K562 treated with DMSO at 1 percent for 48 hours (cell line): ENCODE data around the gene NEDD8. TPM values are rescaled to one million over a fixed set of nuclear protein-coding genes. Genes with fewer than 3 reads are reported as not detected.

Experiments
- total RNA-seq: library from RNA; unstranded; fragments of 300-600 nt; gene quantifications from 2 replicates; pipeline ENCODE4 v1.2.3, GENCODE V29; 2022; ENCODE audit warnings: low replicate concordance; ENCODE audit errors: extremely low read depth

The NEDD8 gene
- total RNA-seq, result not detected in 2 replicates

DNA sequence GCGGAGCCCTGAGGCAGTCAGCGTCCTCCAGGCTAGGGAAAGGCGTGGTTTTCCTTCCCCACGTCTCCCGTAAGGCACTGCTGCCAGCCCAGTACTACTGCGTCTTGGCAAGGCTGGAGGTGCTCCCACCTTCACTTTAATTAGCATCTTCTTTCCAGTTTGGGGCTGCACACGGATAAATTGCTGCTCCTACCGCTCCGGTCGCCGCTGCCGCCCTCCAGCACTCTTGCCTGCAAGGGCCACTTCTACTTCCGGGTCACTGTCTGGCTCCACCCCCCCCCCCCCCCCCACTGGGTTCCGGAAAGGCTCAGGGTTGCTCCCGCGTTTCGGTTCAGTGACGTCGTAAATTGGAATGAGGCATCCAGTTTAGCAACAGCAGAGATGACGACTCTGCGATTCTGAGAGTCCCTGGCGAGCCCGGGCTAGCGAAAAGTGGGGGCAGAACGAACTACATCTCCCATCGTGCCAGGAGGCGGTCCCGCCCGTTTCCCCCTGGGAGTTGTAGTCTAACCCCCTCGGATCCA is at the start of gene NEDD8:
NEDD8 (minus strand) TSS at position 247 of the 524 bp plus-strand sequence; CDS start at position 147, 100 bp downstream.

DNA sequence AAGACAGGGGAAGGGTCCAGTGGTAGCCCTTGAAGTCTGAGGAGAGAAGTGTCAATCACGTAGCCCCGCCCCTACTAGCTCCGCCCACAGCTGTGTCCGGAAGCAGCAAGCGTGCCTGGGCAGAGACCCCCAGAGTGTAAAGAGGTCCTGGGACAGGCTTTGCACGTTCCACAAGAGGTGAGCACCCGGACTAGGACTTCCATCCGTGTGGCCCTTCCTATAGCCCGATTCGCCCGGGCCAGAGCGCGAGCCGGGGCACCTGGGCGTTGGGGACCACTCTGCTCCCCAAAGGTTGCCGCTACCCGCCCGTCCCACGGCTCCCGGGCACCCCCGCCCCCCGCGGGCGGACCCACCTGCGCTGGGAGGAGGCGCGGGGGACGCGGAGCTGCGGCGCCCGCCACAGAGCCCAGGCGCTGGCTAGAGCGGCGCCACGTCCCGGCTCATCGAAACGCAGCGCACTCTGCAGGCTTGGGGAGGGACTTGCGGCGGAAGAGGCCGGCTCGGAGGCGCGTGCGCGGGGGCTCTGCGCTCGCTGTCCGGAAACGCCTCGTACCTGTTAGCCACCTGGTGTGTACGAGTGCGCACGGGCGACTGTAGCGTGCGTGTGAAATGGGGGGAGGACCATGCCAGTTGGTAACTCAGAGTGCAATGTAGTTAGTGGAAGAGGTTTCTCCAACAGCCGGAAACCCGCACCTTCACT is 39.1 kb upstream of the NEDD8 start, which contains the start of gene RABGGTA:
RABGGTA (minus strand) TSS at position 464 of the 700 bp plus-strand sequence. CDS start 482 bp downstream, outside the sequence.

DNA sequence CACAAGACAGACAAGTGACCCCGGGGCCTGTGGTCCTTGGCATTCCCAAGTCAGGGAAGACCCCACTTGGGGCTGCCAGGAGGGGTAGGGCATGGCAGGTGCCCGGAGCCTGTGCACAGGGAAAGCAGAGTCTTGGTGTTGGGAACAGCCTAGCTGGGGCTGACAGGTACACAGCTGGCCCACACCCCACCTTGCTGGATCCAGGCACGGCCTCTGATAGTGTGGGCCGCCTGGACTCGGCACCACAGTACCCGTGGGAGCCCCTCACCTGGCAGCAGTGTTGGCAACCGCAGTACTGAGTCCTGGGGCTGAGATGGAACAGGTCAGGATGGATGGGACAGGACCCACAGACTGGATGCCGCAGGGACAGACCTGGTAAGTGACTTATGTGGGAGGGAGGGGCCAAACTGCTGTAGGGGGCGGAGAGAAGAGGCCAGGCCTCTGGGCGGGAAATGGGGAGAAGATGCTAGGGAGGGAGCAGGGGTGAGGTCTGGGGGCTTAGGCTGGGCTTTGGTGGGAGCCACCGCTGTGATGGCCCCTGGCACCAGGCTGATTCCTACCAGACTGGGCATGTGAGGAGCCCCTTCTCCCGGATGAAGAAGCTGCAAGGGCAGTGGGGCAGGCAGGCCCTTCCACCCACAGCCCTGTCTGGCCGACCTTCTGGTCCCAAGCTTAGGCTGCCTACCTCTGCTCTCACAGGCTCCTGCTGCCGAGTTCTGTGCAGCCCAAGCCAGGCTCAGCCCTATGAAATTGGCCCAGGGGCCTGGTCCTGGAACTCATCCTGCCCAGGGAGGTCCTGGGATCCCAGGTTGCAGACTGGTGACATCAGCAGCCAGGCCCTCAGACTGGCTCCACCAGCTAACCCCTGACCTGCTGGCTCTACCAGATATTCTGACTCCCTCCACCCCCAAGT is 30.9 kb upstream of the NEDD8 start, which contains the start of gene TGM1:
TGM1 (minus strand) TSS at position 357 of the 913 bp plus-strand sequence. CDS start 825 bp downstream, outside the sequence.

DNA sequence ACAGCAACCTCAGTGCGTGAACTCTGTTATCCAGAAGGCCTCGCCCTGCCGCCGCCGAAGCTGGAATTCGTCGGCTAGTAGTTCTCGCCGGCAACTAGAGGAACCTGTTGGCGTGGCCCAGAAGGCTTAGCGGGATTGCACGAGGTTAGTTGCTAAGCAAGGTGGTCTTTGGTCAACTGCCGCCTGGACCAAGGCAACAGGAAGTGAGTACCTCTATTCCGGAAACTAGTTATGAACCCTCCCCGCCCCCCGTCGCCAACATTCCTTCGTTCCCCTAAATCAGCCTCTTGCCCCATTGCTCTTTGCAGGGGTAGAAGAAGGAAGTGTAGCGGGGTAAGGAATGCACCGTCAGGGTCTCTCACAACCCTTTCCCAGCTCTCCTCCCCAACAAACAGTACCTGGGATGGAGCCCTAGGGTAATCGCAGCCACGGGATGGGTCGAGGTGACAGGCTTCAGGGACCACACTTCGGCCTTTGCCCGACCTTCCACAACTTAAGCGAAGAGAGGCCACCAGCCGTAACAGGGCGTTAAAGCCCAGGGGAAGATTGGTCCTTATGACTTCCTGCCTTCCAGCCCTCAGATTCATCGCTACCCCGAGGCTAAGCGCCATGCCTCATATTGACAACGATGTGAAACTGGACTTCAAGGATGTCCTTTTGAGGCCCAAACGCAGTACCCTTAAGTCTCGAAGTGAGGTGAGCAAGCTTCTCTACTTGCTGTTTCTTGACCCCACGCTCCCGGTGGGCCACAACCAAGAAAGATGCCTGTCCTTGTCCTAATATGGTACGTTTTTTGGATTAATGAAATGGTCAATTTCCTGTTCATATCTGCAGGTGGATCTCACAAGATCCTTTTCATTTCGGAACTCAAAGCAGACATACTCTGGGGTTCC is 724 bp upstream of the NEDD8 start, which contains the start of gene GMPR2:
GMPR2 (plus strand) TSS at position 285 of the 893 bp plus-strand sequence; CDS start at position 610, 325 bp downstream.

GRCh38 chr14:24215495-24216344 is 16.4 kb downstream of the NEDD8 start, which contains the start of gene MDP1:
TSS of gene MDP1 (minus strand) at chr14:24216066. CDS start at chr14:24215955, 111 bp downstream.

DNA sequence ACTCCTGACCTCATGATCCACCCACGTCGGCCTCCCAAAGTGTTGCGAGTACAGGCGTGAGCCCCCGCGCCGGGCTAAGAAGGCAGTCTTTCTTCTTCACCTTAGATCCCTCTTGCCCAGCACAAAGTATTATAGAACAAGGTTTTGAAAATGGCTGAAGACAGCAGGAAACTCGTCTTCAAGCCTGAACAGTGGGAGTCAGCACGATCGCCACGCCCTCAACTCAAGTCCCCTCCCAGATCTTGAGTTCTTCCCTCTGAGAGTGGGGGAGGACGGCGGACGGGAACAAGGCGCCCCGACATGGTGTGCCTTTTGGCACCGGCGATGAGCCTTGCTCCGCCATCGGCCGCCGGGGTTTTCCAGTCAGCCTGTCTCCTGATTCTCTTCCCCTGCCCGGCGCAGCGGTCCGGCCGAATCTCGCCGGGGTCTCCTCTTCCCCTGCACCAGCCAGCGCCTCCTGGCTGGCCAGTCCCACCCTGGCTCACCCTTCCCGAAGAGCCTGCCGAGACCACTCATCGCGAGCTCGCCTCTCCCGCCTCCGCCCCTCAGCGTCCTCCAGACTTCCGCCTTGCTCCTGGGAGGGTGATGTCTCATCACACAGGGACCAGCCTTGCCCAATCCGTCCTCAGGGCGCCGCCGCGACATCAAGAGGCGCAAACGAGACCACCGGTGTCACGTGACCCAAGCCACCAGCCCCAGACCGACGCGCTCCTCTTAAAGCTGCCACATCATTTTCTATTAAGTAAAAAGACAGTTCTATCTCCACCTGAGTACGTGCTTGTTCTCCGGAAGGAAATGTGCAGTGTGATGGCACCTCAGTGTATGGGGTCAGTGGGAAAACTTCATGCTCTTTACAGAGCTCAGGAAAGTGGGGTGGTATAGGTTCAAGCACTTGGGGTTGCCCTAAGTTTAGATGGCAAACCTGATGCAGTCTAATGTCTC is 19.0 kb downstream of the NEDD8 start, which contains the start of gene CHMP4A:
CHMP4A (minus strand) TSS at position 565 of the 942 bp plus-strand sequence; CDS start at position 516, 49 bp downstream.

DNA sequence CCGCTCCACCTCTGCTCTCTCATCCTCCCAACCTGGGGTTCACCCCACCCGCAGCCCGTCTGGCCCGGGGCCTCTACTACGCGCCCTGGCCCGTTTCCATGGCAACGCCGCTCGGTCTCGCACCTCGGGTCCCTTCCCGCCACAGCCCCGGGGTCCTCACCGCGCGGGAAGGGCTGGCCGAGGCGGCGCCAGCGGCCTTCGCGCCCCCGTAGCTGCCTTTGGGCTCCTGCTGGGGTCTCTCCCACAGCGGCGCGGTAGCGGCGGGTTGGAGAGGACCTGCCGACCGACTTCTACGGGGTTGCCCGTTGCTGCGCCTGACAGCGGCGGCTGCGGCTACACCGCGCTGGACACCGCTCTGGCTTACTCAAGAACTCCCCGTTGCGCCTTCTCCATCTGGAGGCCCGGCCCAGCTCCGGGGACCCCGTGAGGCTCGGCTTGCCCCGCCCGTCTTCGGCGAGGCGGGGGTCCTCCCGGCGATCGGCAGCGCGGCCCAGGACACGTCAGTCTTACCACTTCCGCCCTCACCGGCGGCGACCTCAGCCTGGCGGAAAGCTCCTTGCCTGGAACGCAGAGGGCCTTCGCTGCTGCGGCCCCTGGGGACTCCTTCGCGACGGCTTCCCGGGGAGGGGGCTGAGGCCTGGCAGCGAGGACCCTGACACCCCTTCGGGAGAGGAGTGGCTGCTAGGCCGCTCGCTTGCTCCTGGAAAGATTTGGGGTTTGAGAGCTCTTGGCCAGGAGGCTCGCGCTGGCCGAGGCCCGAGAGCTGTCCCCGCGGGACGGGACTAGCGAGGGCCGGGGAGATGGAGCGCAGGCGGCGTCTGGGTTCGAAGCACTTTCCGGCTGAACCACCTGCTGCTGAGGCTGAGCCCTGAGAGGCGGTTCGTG is 36.7 kb downstream of the NEDD8 start, which contains the start of gene TM9SF1:
TM9SF1 (minus strand) TSS at position 256 of the 885 bp plus-strand sequence. CDS start 422 bp downstream, outside the sequence.

DNA sequence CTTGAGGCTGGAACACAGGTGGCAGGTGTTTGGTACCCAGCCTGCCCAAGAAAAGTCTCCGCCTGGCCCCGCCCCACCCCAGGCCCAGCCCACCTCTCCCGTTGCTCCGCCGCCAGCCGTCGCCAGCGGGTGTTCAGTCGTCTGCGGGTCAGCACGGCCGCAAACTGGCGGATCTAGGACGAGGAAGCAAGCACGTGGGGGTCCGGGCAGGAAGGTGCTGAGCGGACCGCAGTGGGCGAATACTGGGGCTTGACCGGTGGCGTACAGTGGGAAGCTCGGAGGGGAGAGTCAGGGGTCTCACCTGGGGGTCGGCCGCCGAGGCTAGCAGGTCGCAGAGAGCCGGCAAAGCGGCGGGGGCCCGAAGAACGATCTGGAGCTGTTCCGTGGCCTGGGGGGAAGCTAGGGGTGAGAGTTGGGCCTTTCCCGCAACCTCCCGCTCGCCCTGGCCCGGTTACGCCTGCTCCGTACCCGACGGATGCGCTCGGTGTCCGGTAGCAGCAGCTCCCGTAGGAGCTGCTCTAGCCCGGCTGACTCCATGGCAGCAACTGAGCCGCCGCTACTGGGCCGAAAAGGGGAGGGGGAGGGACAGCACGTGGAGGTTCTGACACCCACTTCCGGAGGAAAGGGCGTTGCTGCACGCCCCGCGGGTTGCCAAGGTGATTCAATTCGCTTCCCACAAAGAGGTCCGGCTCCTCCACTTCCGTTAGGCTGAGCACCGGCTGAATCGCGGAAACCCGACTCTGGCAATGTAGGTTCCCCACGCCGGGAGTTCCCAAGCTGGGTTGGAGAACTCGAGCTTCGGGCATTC is 43.7 kb downstream of the NEDD8 start, which contains the start of gene IPO4:
IPO4 (minus strand) TSS at position 566 of the 808 bp plus-strand sequence; CDS start at position 537, 29 bp downstream.

GRCh38 chr14:24171422-24172260 is 60.5 kb downstream of the NEDD8 start, which contains the start of gene REC8:
TSS of gene REC8 (plus strand) at chr14:24172080. CDS start at chr14:24172553, 473 bp downstream.

Other genes with a start within 250 kb of the NEDD8 start
- not detected in 2 replicates for gene DHRS4L2, start 243.4 kb downstream of the NEDD8 start, total RNA-seq
- gene CARMIL3, start 180.4 kb downstream of the NEDD8 start, total RNA-seq, result not detected in 2 replicates
- not detected in 2 replicates for gene CPNE6, start 160.8 kb downstream of the NEDD8 start, total RNA-seq
- not detected in 2 replicates for gene PCK2, start 138.1 kb downstream of the NEDD8 start, total RNA-seq
- gene DCAF11, start 117.6 kb downstream of the NEDD8 start, total RNA-seq, result not detected in 2 replicates
- not detected in 2 replicates for gene NRL, start 117.4 kb downstream of the NEDD8 start, total RNA-seq
- not detected in 2 replicates for gene FITM1, start 101.7 kb downstream of the NEDD8 start, total RNA-seq
- not detected in 2 replicates for gene PSME1, start 96.2 kb downstream of the NEDD8 start, total RNA-seq
- not detected in 2 replicates for gene EMC9, start 90.8 kb downstream of the NEDD8 start, total RNA-seq
- not detected in 2 replicates for gene PSME2, start 85.8 kb downstream of the NEDD8 start, total RNA-seq
- not detected in 2 replicates for gene RNF31, start 84.9 kb downstream of the NEDD8 start, total RNA-seq
- gene IRF9, start 71.1 kb downstream of the NEDD8 start, total RNA-seq, result not detected in 2 replicates
- gene REC8, start 60.3 kb downstream of the NEDD8 start, total RNA-seq, result not detected in 2 replicates
- gene IPO4, start 43.6 kb downstream of the NEDD8 start, total RNA-seq, result not detected in 2 replicates
- gene TM9SF1, start 36.9 kb downstream of the NEDD8 start, total RNA-seq, result not detected in 2 replicates
- gene TSSK4, start 26.7 kb downstream of the NEDD8 start, total RNA-seq, result not detected in 2 replicates
- not detected in 2 replicates for gene CHMP4A, start 18.9 kb downstream of the NEDD8 start, total RNA-seq
- not detected in 2 replicates for gene MDP1, start 16.3 kb downstream of the NEDD8 start, total RNA-seq
- not detected in 2 replicates for gene GMPR2, start 562 bp upstream of the NEDD8 start, total RNA-seq
- not detected in 2 replicates for gene TINF2, start 10.3 kb upstream of the NEDD8 start, total RNA-seq
- not detected in 2 replicates for gene TGM1, start 30.8 kb upstream of the NEDD8 start, total RNA-seq
- gene RABGGTA, start 39.2 kb upstream of the NEDD8 start, total RNA-seq, result not detected in 2 replicates
- not detected in 2 replicates for gene DHRS1, start 67.4 kb upstream of the NEDD8 start, total RNA-seq
- gene NOP9, start 67.5 kb upstream of the NEDD8 start, total RNA-seq, result not detected in 2 replicates
- not detected in 2 replicates for gene CIDEB, start 75.6 kb upstream of the NEDD8 start, total RNA-seq
- not detected in 2 replicates for gene LTB4R2, start 77.8 kb upstream of the NEDD8 start, total RNA-seq
- gene LTB4R, start 79.1 kb upstream of the NEDD8 start, total RNA-seq, result not detected in 2 replicates
- gene ADCY4, start 102.7 kb upstream of the NEDD8 start, total RNA-seq, result not detected in 2 replicates
- not detected in 2 replicates for gene RIPK3, start 107.6 kb upstream of the NEDD8 start, total RNA-seq
- not detected in 2 replicates for gene NFATC4, start 135.8 kb upstream of the NEDD8 start, total RNA-seq
- gene NYNRIN, start 166.6 kb upstream of the NEDD8 start, total RNA-seq, result not detected in 2 replicates
- gene CBLN3, start 197.3 kb upstream of the NEDD8 start, total RNA-seq, result not detected in 2 replicates
- 69.1 TPM in 1 of 2 replicates, not detected in the other for gene KHNYN, start 197.6 kb upstream of the NEDD8 start, total RNA-seq
- not detected in 2 replicates for gene SDR39U1, start 210.4 kb upstream of the NEDD8 start, total RNA-seq